ENCODE results near the gene OR52E8.
A peak's percentile ranks its signal among the peaks of the same experiment; 100 is the strongest.

The OR52E8 gene

DNA sequence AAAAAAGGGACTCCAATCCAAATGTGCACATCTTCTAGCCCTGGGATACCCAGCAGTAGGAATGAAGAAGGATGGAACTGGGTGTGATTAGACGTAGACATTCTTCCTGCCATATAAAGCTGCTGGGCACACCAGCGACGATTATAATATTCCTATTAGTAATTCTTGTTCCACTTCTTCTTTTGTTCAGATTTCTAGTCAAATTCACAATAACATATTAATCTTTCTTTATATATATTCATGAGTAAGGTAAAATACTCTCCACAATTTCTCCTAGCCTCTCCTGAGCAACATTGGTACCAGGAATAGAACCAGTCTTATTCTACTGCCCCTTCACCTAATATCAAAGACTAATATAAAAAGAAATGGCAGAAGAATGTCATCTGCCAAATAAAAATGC lies at the start of gene OR52E8:
Gene OR52E8 (minus strand): TSS at position 101 of the 400 bp plus-strand sequence. CDS start 0 bp downstream, at position 101.
- TF ChIP-seq CTCF (IDR thresholded peaks at IDR 0.05; ENCODE audit: control insufficient read depth, extremely low read depth, insufficient read depth), result no peak
- H3K4me3 ChIP-seq (ENCODE audit: low read depth, low read length), result no peak within 1 kb of the TSS
- DNase-seq (ENCODE audit: low read depth), result no peak

DNA sequence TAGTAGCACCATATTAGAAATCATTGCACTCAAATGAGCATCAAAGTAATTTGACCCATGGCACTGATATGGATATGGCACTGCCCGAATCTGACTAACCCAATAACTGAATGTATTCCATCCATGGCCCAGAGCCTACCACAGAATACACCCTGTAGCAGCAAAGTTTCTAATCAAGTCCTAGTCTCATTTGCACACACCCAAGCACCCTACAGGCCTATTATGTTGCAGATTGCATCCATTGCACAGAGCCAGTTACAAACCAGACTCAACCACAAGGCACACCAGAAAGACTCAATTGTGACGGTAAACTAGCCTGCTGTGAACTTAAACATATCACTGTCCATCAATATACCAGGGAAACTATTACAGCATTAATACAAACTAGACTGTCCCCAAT lies 42.0 kb upstream of the OR52E8 start:
- TF ChIP-seq CTCF (IDR thresholded peaks at IDR 0.05; ENCODE audit: control insufficient read depth, extremely low read depth, insufficient read depth), result no peak
- DNase-seq (ENCODE audit: low read depth), result no peak
- no peak overlapping the region for H3K4me3 ChIP-seq (ENCODE audit: low read depth, low read length)

DNA sequence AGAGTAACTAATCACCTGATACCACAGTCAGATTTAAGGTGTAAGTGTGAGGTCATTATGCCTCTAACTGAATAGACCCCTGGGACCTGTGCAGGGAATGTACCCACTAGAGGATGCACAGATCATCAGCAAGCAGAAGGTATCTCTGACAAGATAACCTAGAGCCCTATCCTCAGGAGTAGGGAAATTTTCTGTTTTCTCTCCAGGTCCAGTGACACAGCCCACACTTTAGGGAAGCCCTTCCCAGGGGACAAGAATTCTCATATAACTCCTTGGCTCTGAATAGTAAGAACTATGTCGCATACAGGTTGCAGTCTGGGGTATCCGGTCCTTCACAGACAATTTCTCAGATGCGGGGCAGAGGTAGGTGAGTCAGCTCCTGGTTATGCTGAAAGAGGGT lies 35.4 kb upstream of the OR52E8 start, which contains the start of gene OR52E5:
Gene OR52E5 (plus strand): TSS at position 301 of the 400 bp plus-strand sequence. CDS start 7,569 bp downstream, outside the sequence.
- DNase-seq (ENCODE audit: low read depth), result no peak
- H3K4me3 ChIP-seq (ENCODE audit: low read depth, low read length), result no peak within 1 kb of the TSS
- no peak for TF ChIP-seq CTCF (IDR thresholded peaks at IDR 0.05; ENCODE audit: control insufficient read depth, extremely low read depth, insufficient read depth)

DNA sequence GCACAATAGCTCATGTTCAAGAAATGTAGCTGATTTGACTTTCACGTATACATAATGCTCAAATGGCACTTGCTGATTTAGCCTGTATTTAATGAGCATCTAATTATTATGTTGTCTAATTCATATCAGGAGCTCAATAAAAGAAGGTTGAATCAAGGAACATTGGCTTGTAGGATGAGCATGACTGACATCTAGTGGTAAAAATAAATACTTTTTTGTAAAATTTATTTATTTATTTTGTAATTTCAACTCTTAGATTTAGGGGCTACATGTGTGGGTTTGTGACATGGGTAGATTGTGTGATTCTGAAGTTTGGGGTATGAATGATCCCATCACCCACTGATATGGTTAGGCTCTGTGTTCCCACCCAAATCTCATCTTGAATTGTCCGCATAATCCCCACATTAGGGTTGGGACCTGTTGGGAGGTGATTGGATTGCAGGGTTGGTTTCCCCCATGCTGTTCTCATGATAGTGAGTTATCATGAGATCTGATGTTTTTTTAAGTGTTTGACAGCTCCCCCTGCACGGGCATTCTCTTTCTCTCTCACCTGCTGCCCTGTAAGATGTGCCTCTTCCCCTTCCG lies 33.8 kb upstream of the OR52E8 start:
- TF ChIP-seq CTCF (IDR thresholded peaks at IDR 0.05; ENCODE audit: control insufficient read depth, extremely low read depth, insufficient read depth), result peak; percentile 39; the same call in 1 of the 2 replicates
- no peak for DNase-seq (ENCODE audit: low read depth)
- H3K4me3 ChIP-seq (ENCODE audit: low read depth, low read length), result no peak overlapping the region

DNA sequence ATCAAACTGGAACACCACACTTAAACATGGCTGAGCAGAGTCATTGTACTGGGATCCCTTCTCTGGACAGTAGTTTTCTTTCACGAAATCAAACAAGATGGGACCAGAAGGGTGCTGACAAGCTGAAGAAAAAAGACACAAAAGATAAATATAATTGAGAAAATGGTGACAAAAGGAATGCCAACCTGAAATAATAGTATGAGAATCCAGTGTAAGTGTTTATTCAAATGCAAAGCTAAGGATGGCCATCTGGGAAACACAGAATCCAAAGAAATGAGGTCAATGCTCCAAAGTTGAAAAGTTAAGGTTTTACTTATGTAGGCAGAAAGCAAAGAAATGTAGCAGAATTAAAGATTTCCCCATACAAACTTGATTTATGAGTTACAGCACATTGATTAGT lies 30.2 kb upstream of the OR52E8 start:
- no peak overlapping the region for H3K4me3 ChIP-seq (ENCODE audit: low read depth, low read length)
- DNase-seq (ENCODE audit: low read depth), result no peak
- no peak for TF ChIP-seq CTCF (IDR thresholded peaks at IDR 0.05; ENCODE audit: control insufficient read depth, extremely low read depth, insufficient read depth)

DNA sequence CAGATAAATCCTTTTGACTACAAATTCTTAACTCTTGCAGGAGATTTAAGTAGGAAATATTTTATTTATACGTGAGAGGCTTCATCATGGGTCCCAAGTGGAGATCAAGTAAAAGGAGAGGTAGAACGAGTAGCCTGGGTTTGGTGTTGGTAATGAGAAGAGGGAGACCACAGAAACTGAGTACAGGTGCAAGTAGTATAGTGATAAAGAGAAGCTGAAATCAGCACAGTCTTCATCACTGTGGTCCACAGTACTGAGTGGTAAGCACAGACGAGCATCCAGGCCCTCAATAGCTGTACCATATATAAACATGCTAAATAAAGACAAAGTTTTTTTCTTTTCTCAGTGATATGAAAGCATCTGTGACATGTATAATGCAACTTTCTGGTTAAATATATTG lies 29.7 kb upstream of the OR52E8 start:
- H3K4me3 ChIP-seq (ENCODE audit: low read depth, low read length), result no peak overlapping the region
- DNase-seq (ENCODE audit: low read depth), result no peak
- TF ChIP-seq CTCF (IDR thresholded peaks at IDR 0.05; ENCODE audit: control insufficient read depth, extremely low read depth, insufficient read depth), result no peak

DNA sequence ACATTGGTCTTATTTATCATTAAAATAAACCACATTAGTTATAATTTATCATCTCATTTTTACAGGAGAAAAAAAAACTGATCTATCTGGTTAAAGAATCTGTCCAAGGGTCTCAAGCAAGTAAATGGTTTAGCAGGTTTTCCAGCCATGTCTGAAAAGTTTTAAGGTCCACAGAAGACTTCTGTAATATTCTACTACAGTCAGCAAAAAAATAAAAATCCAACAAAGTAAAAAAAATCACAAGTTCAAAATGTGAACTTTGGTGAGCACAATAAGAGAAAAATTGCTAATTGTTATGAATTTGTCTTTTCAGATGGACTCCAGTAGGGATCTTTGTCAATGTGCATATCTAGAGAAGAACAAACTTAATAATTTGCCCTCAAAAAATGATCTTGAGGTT lies 24.3 kb upstream of the OR52E8 start:
- H3K4me3 ChIP-seq (ENCODE audit: low read depth, low read length), result no peak overlapping the region
- no peak for TF ChIP-seq CTCF (IDR thresholded peaks at IDR 0.05; ENCODE audit: control insufficient read depth, extremely low read depth, insufficient read depth)
- no peak for DNase-seq (ENCODE audit: low read depth)

All from LNCaP clone FGC (cell line).